Naive B cell (primary cell): Measurements from ENCODE around the gene RPTOR. TPM values are rescaled to one million over a fixed set of nuclear protein-coding genes. Genes with fewer than 3 reads are reported as not detected.
A peak's percentile ranks its signal among the peaks of the same experiment; 100 is the strongest.
"Not testable (repeated sequence)": the region's sequence is repeated elsewhere in the genome, so short reads cannot be mapped to it uniquely, and the experiment has no call there.

Experiments used
- ATAC-seq, 2 donors: fragments of 150-1000 bp; cut with Tn5 transposase; 2 replicates each; pipeline ENCODE4 v1.10.0; 2021; ENCODE audit warnings: low read depth in 2 of 2, mild to moderate bottlenecking in 2 of 2, moderate library complexity in 2 of 2
- DNase-seq: peaks from one replicate; pipeline ENCODE4 v3.0.0; 2022
- H3K27ac Mint-ChIP-seq, 6 donors: one replicate each; pipeline ENCODE4 v1.8.0; 2020 to 2022; ENCODE audit warnings: mild to moderate bottlenecking in 6 of 6, mixed read lengths in 6 of 6, moderate library complexity in 5 of 6, inconsistent platforms in 2 of 6
- H3K27me3 Mint-ChIP-seq, 3 donors: one replicate each; pipeline ENCODE4 v1.8.0; 2021 to 2022; ENCODE audit warnings: mixed read lengths in 3 of 3, mild to moderate bottlenecking in 1 of 3
- H3K36me3 Mint-ChIP-seq, 2 donors: one replicate each; pipeline ENCODE4 v1.8.0; 2020 to 2022; ENCODE audit warnings: mixed read lengths in 2 of 2, inconsistent platforms in 1 of 2, mild to moderate bottlenecking in 1 of 2
- H3K4me1 Mint-ChIP-seq, 3 donors: one replicate each; pipeline ENCODE4 v1.8.0; 2020 to 2022; ENCODE audit warnings: mixed read lengths in 3 of 3, inconsistent platforms in 1 of 3, mild to moderate bottlenecking in 1 of 3, moderate library complexity in 1 of 3
- H3K4me3 Mint-ChIP-seq, 8 donors: one replicate each; pipeline ENCODE4 v1.8.0; 2020 to 2022; ENCODE audit warnings: mild to moderate bottlenecking in 8 of 8, mixed read lengths in 8 of 8, moderate library complexity in 8 of 8, inconsistent platforms in 2 of 8
- H3K9me3 Mint-ChIP-seq, 7 donors: one replicate each; pipeline ENCODE4 v1.8.0; 2020 to 2022; ENCODE audit warnings: mixed read lengths in 7 of 7, mild to moderate bottlenecking in 5 of 7, inconsistent platforms in 2 of 7, moderate library complexity in 1 of 7
- polyA plus RNA-seq, 6 donors: library from polyadenylated mRNA; unstranded; fragments of 300-500 nt; fragmentation: Illumina TruSeq; gene quantifications; one replicate each; pipeline ENCODE4 v1.2.3, GENCODE V29; 2021; ENCODE audit warnings: low read depth in 6 of 6

The RPTOR gene
- polyA plus RNA-seq, 6 donors from 2014 or later, result 5.5 to 13.9 (median 9.0) TPM

DNA sequence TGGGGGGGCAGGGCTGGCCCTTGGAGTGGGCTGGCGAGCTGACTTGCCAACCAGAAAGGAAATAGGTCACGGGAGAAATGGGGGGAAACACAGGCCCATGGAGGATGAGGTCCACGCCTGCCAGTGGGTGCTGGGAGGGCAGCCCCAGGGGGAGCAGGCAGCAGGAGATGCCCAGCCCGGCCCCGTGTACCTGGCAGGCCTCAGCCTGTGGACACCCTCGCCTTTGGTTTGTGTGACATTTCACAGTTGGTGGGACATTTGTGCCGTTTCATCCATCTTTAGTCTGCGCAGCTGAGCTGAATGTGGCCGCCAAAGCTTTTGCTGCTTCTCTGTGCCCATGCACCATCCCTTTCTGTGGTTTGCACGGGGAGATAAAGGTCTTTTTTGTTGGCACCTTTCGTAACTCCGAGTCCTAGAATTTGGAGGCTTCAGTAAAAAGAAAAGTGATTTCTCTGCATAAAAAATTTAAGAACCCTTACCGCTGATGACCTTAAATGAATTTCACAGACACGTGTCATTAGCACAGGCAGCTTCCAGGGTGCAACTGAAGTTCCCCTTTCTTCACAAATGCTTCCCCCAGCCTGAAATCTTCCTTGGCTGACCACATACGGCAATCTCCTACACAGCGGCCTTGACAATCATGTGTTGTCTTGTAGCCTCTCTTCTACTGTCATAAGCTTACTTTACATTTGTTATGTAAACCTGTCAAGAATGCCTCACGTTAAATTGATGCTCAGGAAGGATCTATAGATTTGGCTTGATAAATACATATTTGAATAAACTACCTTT, 193.6 kb downstream of the RPTOR start:
- H3K4me1 Mint-ChIP-seq, result peaks cover 72 to 83% (median 76%) of the 10 kb centered on the region in 3 donors
- peak overlapping the region; percentile 49 to 89 (median 78) for H3K4me3 Mint-ChIP-seq
- peak overlapping the region; percentile 86 to 97 (median 95) for H3K27ac Mint-ChIP-seq
- no peaks in the 10 kb centered on the region for H3K9me3 Mint-ChIP-seq
- peaks cover 7 to 25% of the 10 kb centered on the region in 2 donors for H3K36me3 Mint-ChIP-seq
- ATAC-seq (peak in 1 of 2 donors; percentile 22), DNase-seq (peak; percentile 49)
- no peaks in the 10 kb centered on the region for H3K27me3 Mint-ChIP-seq

DNA sequence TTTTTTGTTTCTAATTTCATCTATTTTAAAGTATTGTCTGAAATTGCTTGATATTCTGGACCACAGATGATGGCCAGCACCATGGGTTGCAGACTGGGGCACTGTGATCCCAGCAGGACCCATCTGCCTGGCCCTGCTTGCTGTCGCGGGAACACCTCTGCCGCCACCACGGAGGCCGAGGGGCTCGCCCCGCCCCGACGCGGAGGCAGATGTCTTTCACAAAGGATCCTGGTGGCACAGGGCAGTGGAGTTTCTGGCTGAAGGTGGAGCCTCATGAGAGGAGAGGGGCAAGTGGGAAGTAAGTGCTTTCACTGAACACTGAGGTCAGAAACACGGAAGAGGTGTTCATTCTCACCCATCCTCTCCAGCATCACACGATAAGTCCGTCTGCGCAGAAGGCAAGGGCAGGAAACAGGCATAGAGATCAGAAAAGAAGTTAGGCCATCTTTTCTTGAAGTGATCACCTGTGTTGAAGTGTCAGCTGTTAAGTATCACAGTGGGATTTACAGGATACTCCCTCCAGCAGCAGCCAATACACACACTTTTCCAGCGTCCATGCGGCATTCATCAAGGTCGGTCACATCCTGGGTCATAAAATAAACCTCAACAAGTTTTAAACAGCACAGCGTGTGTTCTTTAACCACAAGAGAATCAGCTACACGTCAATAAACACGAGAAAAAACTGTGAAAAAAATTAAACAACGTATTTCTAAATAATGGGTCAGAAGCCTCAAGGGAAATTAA, 194.5 kb downstream of the RPTOR start:
- Mint-ChIP-seq H3K27ac (peak overlapping the region; percentile 57 to 97 (median 93)), H3K4me1 (peaks cover 69 to 79% (median 72%) of the 10 kb centered on the region in 3 donors)
- no peak for ATAC-seq

DNA sequence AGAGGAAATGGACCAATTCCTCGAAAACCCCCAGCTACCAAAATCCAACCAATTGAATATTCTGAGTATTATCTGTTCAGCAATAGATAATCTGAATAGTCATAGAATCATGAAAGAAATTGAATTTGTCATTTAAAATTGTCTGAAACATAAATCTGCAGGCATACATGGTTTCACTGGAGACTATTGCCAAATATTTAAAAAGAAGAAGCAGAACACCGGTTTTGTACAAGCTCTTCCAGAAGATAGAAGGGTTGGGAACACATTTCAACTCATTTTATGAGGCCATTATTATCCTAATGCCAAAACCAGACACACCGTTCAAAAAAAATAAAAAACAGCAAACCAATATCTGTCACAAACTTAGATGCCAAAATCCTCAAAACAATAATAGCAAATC, 195.5 kb downstream of the RPTOR start:
- peaks cover 63 to 69% (median 65%) of the 10 kb centered on the region in 3 donors for H3K4me1 Mint-ChIP-seq
- H3K27me3 Mint-ChIP-seq, result no peaks in the 10 kb centered on the region
- H3K27ac Mint-ChIP-seq, result peak overlapping the region in 3 of 6 donors; percentile 49 to 97 (median 90)
- no peak for ATAC-seq
- no peaks in the 10 kb centered on the region for H3K9me3 Mint-ChIP-seq
- DNase-seq, result no peak
- H3K36me3 Mint-ChIP-seq, result peaks cover 7 to 18% of the 10 kb centered on the region in 2 donors
- H3K4me3 Mint-ChIP-seq, result no peak overlapping the region

More for the DNA sequence above, 194.5 kb downstream of the RPTOR start:
- H3K27me3 Mint-ChIP-seq, result no peaks in the 10 kb centered on the region
- H3K9me3 Mint-ChIP-seq, result no peaks in the 10 kb centered on the region
- peaks cover 7 to 23% of the 10 kb centered on the region in 2 donors for H3K36me3 Mint-ChIP-seq
- DNase-seq, result peak; percentile 16
- peak overlapping the region; percentile 1 to 80 (median 76) for H3K4me3 Mint-ChIP-seq

DNA sequence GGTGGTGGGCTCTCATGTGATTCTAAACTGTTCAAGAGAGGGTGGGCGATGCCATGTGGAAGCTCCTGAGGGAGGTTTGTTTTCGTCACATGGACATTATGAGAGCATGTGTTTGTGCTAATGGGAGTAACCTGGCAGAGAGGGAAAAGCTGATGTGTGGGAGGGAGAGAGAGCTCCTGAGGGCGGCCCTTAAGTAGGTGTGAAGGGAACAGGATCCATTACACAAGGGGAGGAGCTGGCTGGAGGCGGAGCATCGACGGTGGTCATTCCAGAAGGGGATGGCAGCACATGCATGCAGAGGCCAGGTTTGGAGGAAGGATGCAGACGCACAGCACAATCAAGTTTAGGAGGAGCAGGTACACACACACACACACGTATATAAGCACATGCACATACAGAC, 197.5 kb downstream of the RPTOR start:
- ATAC-seq (no peak), DNase-seq (no peak)
- Mint-ChIP-seq H3K27me3 (no peaks in the 10 kb centered on the region), H3K4me3 (no peak overlapping the region), H3K36me3 (peaks cover 7 to 18% of the 10 kb centered on the region in 2 donors), H3K4me1 (peaks cover 50 to 52% (median 50%) of the 10 kb centered on the region in 3 donors), H3K9me3 (no peaks in the 10 kb centered on the region), H3K27ac (peak overlapping the region in 1 of 6 donors; percentile 5)

DNA sequence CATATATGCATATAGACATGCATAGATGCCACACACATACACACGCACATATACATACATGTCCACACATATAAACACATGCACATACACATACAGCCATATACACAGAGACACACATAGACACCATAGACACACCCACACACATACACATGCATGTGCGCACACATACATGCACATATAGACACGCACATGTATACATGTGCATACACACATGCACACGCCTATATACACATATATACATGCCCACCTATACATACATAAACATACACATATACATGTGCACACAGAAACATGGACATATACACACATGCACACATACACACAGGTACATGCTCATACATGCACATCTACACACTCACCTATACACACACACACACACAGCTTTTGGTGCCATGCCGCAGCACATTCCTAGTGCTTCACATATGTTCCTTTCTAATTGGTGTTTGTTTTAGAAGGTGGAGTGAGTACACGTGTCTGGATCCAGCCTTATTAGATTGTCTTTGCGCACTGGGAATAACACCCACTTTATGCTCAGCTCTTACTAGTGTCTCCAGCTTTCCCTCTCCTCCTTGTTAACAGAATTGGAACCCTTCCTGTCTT, 198.0 kb downstream of the RPTOR start:
- H3K27me3 Mint-ChIP-seq, result no peaks in the 10 kb centered on the region
- H3K4me3 Mint-ChIP-seq, result peak overlapping the region in 2 of 8 donors; percentile 10 to 18
- no peak overlapping the region for H3K27ac Mint-ChIP-seq
- peaks cover 7 to 24% of the 10 kb centered on the region in 2 donors for H3K36me3 Mint-ChIP-seq
- ATAC-seq, result no peak
- DNase-seq, result no peak
- H3K9me3 Mint-ChIP-seq, result no peaks in the 10 kb centered on the region
- H3K4me1 Mint-ChIP-seq, result peaks cover 44 to 52% (median 48%) of the 10 kb centered on the region in 3 donors

DNA sequence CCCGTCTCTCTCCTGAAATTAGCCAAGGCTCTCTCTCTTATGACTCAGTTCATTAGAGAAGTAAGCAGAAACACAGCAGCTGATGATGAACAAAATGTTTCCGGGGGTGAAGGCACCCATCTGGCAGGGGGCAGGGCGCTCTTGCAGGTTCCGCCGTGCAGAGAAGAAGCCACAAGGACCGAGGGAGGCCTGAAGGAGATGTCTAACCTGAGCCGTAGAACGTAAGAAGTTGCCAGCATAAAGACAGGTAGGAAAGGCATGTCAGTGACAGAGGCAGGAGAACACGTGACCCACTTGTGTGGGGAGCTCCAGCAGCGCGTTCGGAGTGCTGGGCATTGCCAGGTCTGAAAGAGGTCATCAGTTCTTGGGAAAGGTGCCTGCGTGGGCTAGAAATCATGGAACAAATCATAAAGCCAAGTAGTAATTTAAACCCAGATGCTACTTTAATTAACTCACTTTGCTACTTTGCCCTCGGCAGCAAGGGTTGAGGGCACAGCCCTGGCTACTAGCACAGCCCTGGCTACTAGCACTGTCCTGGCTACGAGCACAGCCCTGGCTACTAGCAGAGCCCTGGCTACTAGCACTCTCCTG, 198.6 kb downstream of the RPTOR start:
- H3K27me3 Mint-ChIP-seq, result no peaks in the 10 kb centered on the region
- DNase-seq (no peak), ATAC-seq (no peak)
- peaks cover 38 to 48% (median 43%) of the 10 kb centered on the region in 3 donors for H3K4me1 Mint-ChIP-seq
- H3K4me3 Mint-ChIP-seq, result peak overlapping the region in 2 of 8 donors; percentile 2 to 18
- H3K9me3 Mint-ChIP-seq, result no peaks in the 10 kb centered on the region
- peaks cover 7 to 27% of the 10 kb centered on the region in 2 donors for H3K36me3 Mint-ChIP-seq
- peak overlapping the region in 2 of 6 donors; percentile 8 for H3K27ac Mint-ChIP-seq

DNA sequence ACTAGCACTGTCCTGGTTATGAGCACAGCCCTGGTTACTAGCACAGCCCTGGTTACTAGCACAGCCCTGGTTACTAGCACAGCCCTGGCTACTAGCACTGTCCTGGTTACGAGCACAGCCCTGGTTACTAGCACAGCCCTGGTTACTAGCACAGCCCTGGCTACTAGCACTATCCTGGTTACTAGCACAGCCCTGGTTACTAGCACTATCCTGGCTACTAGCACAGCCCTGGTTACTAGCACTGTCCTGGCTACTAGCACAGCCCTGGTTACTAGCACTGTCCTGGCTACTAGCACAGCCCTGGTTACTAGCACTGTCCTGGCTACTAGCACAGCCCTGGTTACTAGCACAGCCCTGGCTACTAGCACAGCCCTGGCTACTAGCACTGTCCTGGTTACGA, 199.3 kb downstream of the RPTOR start:
- not testable (repeated sequence) for DNase-seq
- peaks cover 31 to 43% (median 36%) of the 10 kb centered on the region in 3 donors for H3K4me1 Mint-ChIP-seq
- H3K36me3 Mint-ChIP-seq, result peaks cover 7 to 27% of the 10 kb centered on the region in 2 donors

DNA sequence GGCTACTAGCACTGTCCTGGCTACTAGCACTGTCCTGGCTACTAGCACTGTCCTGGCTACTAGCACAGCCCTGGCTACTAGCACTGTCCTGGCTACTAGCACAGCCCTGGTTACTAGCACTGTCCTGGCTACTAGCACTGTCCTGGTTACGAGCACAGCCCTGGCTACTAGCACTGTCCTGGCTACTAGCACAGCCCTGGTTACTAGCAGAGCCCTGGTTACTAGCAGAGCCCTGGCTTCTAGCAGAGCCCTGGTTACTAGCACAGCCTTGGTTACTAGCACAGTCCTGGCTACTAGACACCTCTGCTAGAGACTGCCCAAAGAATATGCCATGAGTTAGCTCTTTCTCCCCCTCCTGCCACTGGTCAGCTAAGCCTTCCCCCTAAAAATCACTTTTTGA, 200.1 kb downstream of the RPTOR start:
- Mint-ChIP-seq H3K4me1 (peaks cover 25 to 36% (median 29%) of the 10 kb centered on the region in 3 donors), H3K36me3 (peaks cover 7 to 27% of the 10 kb centered on the region in 2 donors)
- DNase-seq, H3K4me3 Mint-ChIP-seq, H3K27ac Mint-ChIP-seq, H3K9me3 Mint-ChIP-seq, ATAC-seq, H3K27me3 Mint-ChIP-seq: not testable (repeated sequence)

More for the DNA sequence above, 199.3 kb downstream of the RPTOR start:
- H3K27ac Mint-ChIP-seq, H3K4me3 Mint-ChIP-seq, H3K27me3 Mint-ChIP-seq, H3K9me3 Mint-ChIP-seq, ATAC-seq: not testable (repeated sequence)

DNA sequence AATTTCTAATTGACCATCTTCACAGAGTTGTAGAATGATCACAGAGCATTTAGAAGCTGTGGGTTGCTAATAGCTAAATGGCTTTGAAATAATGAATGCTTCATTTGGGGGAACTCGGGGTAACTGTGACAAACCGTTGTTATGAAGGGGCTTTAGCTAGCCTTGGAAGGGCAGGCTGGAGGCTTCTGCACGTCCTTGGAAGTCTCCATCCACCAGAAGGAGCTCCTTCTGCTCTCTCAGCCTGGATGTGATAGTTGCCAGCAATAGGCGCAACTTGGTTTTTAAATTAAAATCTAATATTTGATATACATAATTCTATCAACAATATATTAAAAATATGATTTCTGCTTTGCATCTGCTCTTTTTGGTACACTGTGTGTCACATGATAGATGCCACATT, 200.5 kb downstream of the RPTOR start:
- Mint-ChIP-seq H3K9me3 (peaks cover 0 to 1% (median 0%) of the 10 kb centered on the region in 7 donors), H3K27me3 (no peaks in the 10 kb centered on the region), H3K36me3 (peaks cover 7 to 27% of the 10 kb centered on the region in 2 donors), H3K4me1 (peaks cover 25 to 34% (median 27%) of the 10 kb centered on the region in 3 donors), H3K4me3 (no peak overlapping the region), H3K27ac (no peak overlapping the region)
- ATAC-seq, result no peak
- DNase-seq, result no peak

DNA sequence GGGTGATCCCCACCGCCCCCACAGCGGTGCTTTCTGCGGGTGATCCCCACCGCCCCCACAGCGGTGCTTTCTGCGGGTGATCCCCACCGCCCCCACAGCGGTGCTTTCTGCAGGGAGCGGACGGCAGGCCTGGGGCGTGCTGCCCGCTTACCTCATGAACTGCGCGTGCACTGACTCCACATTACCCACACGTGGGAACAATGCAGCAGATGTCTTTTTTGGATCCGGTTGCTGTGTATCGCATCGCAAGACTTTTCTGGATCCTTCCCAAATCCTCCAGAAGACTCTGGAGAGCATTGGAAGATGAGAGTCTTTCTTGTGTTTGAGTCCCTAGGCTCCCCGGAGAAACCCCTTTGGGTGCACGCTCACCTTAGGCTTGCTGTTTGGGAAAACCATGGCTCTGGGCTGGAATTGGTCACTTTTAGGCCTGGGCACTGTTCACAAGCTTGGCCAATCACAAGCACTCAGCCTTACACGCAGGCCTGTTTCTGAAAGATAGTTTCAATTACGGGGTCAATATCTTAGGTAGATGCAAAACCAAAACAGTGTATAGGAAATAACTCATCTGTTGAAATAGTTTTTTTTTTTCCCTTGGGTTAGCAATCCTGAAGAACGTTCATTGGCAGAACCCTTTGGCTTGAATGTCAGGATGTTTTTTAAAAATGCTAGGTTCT, 201.8 kb downstream of the RPTOR start:
- no peak for ATAC-seq
- Mint-ChIP-seq H3K4me3 (no peak overlapping the region), H3K36me3 (peaks cover 6 to 27% of the 10 kb centered on the region in 2 donors), H3K4me1 (peaks cover 21 to 31% (median 30%) of the 10 kb centered on the region in 3 donors), H3K27me3 (no peaks in the 10 kb centered on the region), H3K9me3 (peaks cover 0 to 1% (median 0%) of the 10 kb centered on the region in 7 donors), H3K27ac (no peak overlapping the region)
- DNase-seq, result no peak

DNA sequence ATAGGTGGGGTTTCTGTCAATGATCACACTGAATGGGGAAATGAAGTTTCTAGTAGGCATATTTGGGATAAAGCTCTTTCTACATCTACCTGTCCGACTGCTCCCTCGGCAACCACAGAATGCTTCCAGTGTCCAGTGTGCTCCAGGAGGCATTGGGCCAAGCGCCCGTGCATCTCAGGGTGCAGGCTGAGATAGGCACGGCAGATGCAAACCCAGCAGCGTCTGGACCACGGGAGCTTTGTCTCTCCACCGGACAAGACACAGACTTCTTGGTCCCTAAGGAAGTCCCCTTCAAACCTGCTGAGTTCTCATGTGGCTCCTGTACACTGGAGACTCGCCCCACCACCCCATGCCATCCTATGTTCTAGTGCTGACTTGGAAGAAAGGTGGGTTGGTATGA, 202.8 kb downstream of the RPTOR start:
- Mint-ChIP-seq H3K4me1 (peaks cover 13 to 27% (median 20%) of the 10 kb centered on the region in 3 donors), H3K27me3 (no peaks in the 10 kb centered on the region), H3K4me3 (no peak overlapping the region), H3K9me3 (peaks cover 0 to 1% (median 0%) of the 10 kb centered on the region in 7 donors), H3K27ac (peak overlapping the region in 2 of 6 donors; percentile 4 to 83), H3K36me3 (peaks cover 0 to 18% of the 10 kb centered on the region in 2 donors)
- no peak for ATAC-seq
- DNase-seq, result no peak

DNA sequence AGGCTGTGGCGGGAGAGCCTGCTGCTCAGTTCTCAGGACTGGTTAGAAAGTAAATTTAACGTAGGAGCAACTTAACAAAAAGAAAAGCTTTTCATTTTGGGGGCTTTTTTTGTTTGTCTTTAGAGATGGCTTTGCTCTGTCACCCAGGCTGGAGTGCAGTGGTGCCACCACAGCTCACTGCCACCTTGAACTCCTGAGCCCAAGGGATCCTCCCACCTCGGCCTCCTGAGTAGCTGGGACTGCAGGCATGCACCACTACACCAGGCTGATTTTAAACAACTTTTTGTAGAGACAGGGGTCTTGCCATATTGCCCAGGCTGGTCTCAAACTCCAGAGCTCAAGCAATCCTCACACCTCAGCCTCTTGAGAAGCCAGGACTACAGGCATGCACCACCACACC, 205.0 kb downstream of the RPTOR start:
- DNase-seq (no peak), ATAC-seq (no peak)
- peaks cover 10 to 17% (median 13%) of the 10 kb centered on the region in 3 donors for H3K4me1 Mint-ChIP-seq
- no peak overlapping the region for H3K4me3 Mint-ChIP-seq
- H3K9me3 Mint-ChIP-seq, result peaks cover 0 to 1% (median 0%) of the 10 kb centered on the region in 7 donors
- no peaks in the 10 kb centered on the region for H3K27me3 Mint-ChIP-seq
- peaks cover 14 to 18% of the 10 kb centered on the region in 2 donors for H3K36me3 Mint-ChIP-seq
- peak overlapping the region in 1 of 6 donors; percentile 68 for H3K27ac Mint-ChIP-seq
